GM12878 (cell line): ENCODE results near the gene PPARD. TPM values are rescaled to one million over a fixed set of nuclear protein-coding genes. Genes with fewer than 3 reads are reported as not detected.

Experiments used
- FOXM1 ChIP-seq: IDR thresholded peaks from 2 replicates; pipeline ENCODE4 v1.6.1; 2012; ENCODE audit warnings: low read depth, mild to moderate bottlenecking, inconsistent platforms, low read length, moderate library complexity
- HDGF ChIP-seq: fragments of 450-650 bp; IDR thresholded peaks from 2 replicates; pipeline ENCODE4 v1.6.1; 2016; ENCODE audit warnings: antibody characterized with exemption
- MLLT1 ChIP-seq: fragments of 450-650 bp; IDR thresholded peaks from 2 replicates; pipeline ENCODE4 v1.6.1; 2016; ENCODE audit warnings: mild to moderate bottlenecking
- RAD21 ChIP-seq: IDR thresholded peaks from 2 replicates; pipeline ENCODE4 v1.6.1; 2011; ENCODE audit warnings: mild to moderate bottlenecking, low read depth, low read length, moderate library complexity; ENCODE audit not compliant: insufficient read depth
- SUPT20H ChIP-seq: IDR thresholded peaks from 2 replicates; pipeline ENCODE4 v1.6.1; 2011; ENCODE audit warnings: low read depth, mild to moderate bottlenecking, low read length, moderate library complexity, borderline replicate concordance; ENCODE audit not compliant: control insufficient read depth
- ZBTB11 ChIP-seq: fragments of 450-650 bp; formaldehyde crosslinking; IDR thresholded peaks from 2 replicates; pipeline ENCODE4 v1.5.0; 2022; ENCODE audit warnings: mild to moderate bottlenecking, missing genetic modification characterization
- polyA plus RNA-seq, 11 experiments: library from polyadenylated mRNA; depleted of rRNA in 4 of 11; unstranded in 6 of 11; stranded (reverse) in 5 of 11; fragments of >200 nt; fragmentation: Nextera tagmentation in 4 of 11; fragmentation: Illumina TruSeq in 1 of 11; extraction: Ambion mirVana in 4 of 11; extraction: Trizol in 1 of 11; gene quantifications; 1 replicate in 1 of 11; 2 replicates in 10 of 11; pipeline versions ENCODE4 v1.2.1 to v1.2.3, GENCODE V29; 2011 to 2016; ENCODE audit warnings: inconsistent platforms in 2 of 11, missing spikeins in 2 of 11, low read depth in 1 of 11
- total RNA-seq, 4 experiments: library from RNA; depleted of rRNA in 3 of 4; stranded (reverse); fragments of >200 nt in 3 of 4; fragmentation: Illumina TruSeq in 1 of 4; extraction: Trizol in 1 of 4; gene quantifications; 2 replicates each; pipeline versions ENCODE4 v1.2.1 to v1.2.3, GENCODE V29; 2013 to 2021

Gene PPARD
- total and polyA plus RNA-seq, 10 of the 15 experiments (the other 5 are each of a cell fraction or from before 2014, with no cell fraction given), result 0.05 to 12.6 (median 6.7) TPM

- TF ChIP-seq MLLT1 (peak; percentile 43; the same call in 1 of the 2 replicates), FOXM1 (0 out of 2 replicates have a peak, but pooled peaks have one; percentile 12), ZBTB11 (CRISPR knock-in tag) (no peak), RAD21 (peak; percentile 96), HDGF (0 out of 2 replicates have a peak, but pooled peaks have one; percentile 41), SUPT20H (no peak)
- TF ChIP-seq, all 136 proteins: peak for 10
These were observed 107.0 kb downstream of the PPARD start (continued) for GRCh38 chr6:35449287-35449881.
